NCI-H510A (cell line): ENCODE data around the gene KIF25.

Experiments
- DNase-seq: peaks from one replicate; lab custom pipeline; 2025; lab: John Stamatoyannopoulos, UW

Gene KIF25

GRCh38 chr6:168017629-168018028 is 20.2 kb downstream of the KIF25 start:
- DNase-seq = no peak

- no peak for DNase-seq
Observed at GRCh38 chr6:168018664-168019063, 21.2 kb downstream of the KIF25 start.

- no peak for DNase-seq
Observed at GRCh38 chr6:168020242-168020641, 22.8 kb downstream of the KIF25 start.

GRCh38 chr6:168021581-168021980 is 24.1 kb downstream of the KIF25 start:
- DNase-seq = no peak

- DNase-seq = no peak
Observed at GRCh38 chr6:168022488-168023321, 25.2 kb downstream of the KIF25 start.

- no peak for DNase-seq
Observed at GRCh38 chr6:168024951-168025510, 27.6 kb downstream of the KIF25 start.

- DNase-seq = no peak
Observed at GRCh38 chr6:168025831-168026710, 28.6 kb downstream of the KIF25 start.

- no peak for DNase-seq
Observed at GRCh38 chr6:168026925-168027324, 29.5 kb downstream of the KIF25 start.

- no peak for DNase-seq
Observed at GRCh38 chr6:168027521-168027920, 30.1 kb downstream of the KIF25 start.

- DNase-seq = no peak
Observed at GRCh38 chr6:168028181-168028580, 30.7 kb downstream of the KIF25 start.

- DNase-seq = no peak
Observed at GRCh38 chr6:168029459-168030217, 32.2 kb downstream of the KIF25 start.

- no peak for DNase-seq
Observed at GRCh38 chr6:168030218-168030746, 32.8 kb downstream of the KIF25 start.

GRCh38 chr6:168030908-168031307 is 33.4 kb downstream of the KIF25 start:
- DNase-seq = no peak

GRCh38 chr6:168031411-168031971 is 34.0 kb downstream of the KIF25 start:
- DNase-seq = no peak

- DNase-seq = no peak
Observed at GRCh38 chr6:168032005-168032760, 34.7 kb downstream of the KIF25 start.

- DNase-seq = no peak
Observed at GRCh38 chr6:168033791-168034190, 36.3 kb downstream of the KIF25 start.

GRCh38 chr6:168034537-168034936 is 37.1 kb downstream of the KIF25 start:
- no peak for DNase-seq

GRCh38 chr6:168035098-168035660 is 37.7 kb downstream of the KIF25 start:
- DNase-seq = no peak

- no peak for DNase-seq
Observed at GRCh38 chr6:168035661-168036545, 38.4 kb downstream of the KIF25 start.
